Panc1 (cell line): Measurements from ENCODE around the gene KMT2D.

Experiments used
- CTCF ChIP-seq: fragments of 450-650 bp; IDR thresholded peaks from 2 replicates; pipeline ENCODE4 v1.5.1; 2017; ENCODE audit warnings: mild to moderate bottlenecking
- POLR2AphosphoS5 ChIP-seq: IDR thresholded peaks from 2 replicates; pipeline ENCODE4 v1.6.1; 2012; ENCODE audit warnings: mild to moderate bottlenecking, low read depth, low read length, moderate library complexity

GRCh38 chr12:49017891-49018260 is 42.7 kb downstream of the KMT2D start:
- no peak for TF ChIP-seq CTCF
- no peak for TF ChIP-seq POLR2AphosphoS5
